ENCODE results near the gene MAPK7. TPM values are rescaled to one million over a fixed set of nuclear protein-coding genes. Genes with fewer than 3 reads are reported as not detected.

MAPK7 gene
- total and polyA plus RNA-seq, 2 of the 4 experiments (the other 2 are of a cell fraction) = 9.7 to 25.4 TPM

GRCh38 chr17:19405114-19405513 is 26.8 kb downstream of the MAPK7 start:
- Histone ChIP-seq H3K9ac (ENCODE audit: low read depth, low read length) (no peak overlapping the region), H2AFZ (replicated peaks; ENCODE audit: low read length, poor library complexity) (no peak overlapping the region), H4K8ac (ENCODE audit: low read depth in 2 of 2, low read length in 2 of 2) (no peak overlapping the region), H2BK15ac (ENCODE audit: low read depth, low read length) (no peak overlapping the region), H2AK9ac (replicated peaks; ENCODE audit: low read depth, low read length, poor library complexity) (peak overlapping the region; percentile 25), H3K18ac (ENCODE audit: low read depth, low read length) (no peak overlapping the region), H3K4me1 (ENCODE audit: control insufficient read depth, insufficient read depth, low read length) (peaks cover 8% of the 10 kb centered on the region; the same call in 1 of the 2 replicates), H4K5ac (ENCODE audit: low read depth, low read length) (no peak overlapping the region), H3K14ac (replicated peaks; ENCODE audit: low read depth, low read length) (no peak overlapping the region), H2AK5ac (ENCODE audit: low read depth, low read length) (no peak overlapping the region), H4K91ac (ENCODE audit: insufficient read depth, low read depth, low read length) (no peak overlapping the region), H2BK5ac (ENCODE audit: low read depth, low read length, poor library complexity, severe bottlenecking) (no peak overlapping the region), H3K4me2 (ENCODE audit: low read depth, low read length) (no peak overlapping the region), H3K56ac (ENCODE audit: extremely low read depth, insufficient read depth, low read length) (no peak overlapping the region), H3K27ac (ENCODE audit: insufficient read depth, low read length) (no peak overlapping the region), H3K36me3 (ENCODE audit: control insufficient read depth, insufficient read depth, low read length) (no peaks in the 10 kb centered on the region), H3K4ac (ENCODE audit: low read depth, low read length) (no peak overlapping the region), H3K79me1 (ENCODE audit: low read depth in 1 of 2, low read length in 2 of 2) (no peaks in the 10 kb centered on the region), H3K23ac (ENCODE audit: low read depth, low read length) (no peak overlapping the region), H2BK20ac (ENCODE audit: low read depth, low read length) (no peak overlapping the region), H4K20me1 (ENCODE audit: insufficient read depth, low read length) (no peaks in the 10 kb centered on the region), H3K4me3 (ENCODE audit: insufficient read depth, low read depth, low read length) (no peak overlapping the region), H3K9me3 (ENCODE audit: control insufficient read depth, insufficient read depth, low read length) (no peaks in the 10 kb centered on the region), H2BK120ac (ENCODE audit: low read depth, low read length) (no peak overlapping the region), H3K9me1 (ENCODE audit: insufficient read depth, low read length) (peaks cover 11% of the 10 kb centered on the region), H3K27me3 (ENCODE audit: control insufficient read depth, insufficient read depth, low read length) (no peaks in the 10 kb centered on the region)
- WGBS, 2 experiments (ENCODE audit: extremely low coverage in 2 of 2, insufficient read length in 1 of 2) = 90% methylated on average over 3 of the region's 5 CpGs; no CpG with 5 or more reads in 1 of the 2 experiments
- intact Hi-C loops (cut with micrococcal nuclease) = no loop called here
- DNase-seq (no peak), ATAC-seq (ENCODE audit: low read depth) (no peak)
- TF ChIP-seq CTCF (conservative IDR thresholded peaks at IDR 0.05; ENCODE audit: low read depth, low read length) = no peak
- no peak for TF ChIP-seq MAFK (IDR thresholded peaks at IDR 0.05; ENCODE audit: low read depth, low read length)
- no peak for TF ChIP-seq USF2 (IDR thresholded peaks at IDR 0.05; ENCODE audit: low read depth, low read length)
- no peak for TF ChIP-seq RFX5 (IDR thresholded peaks at IDR 0.05; ENCODE audit: low read depth, low read length)
- TF ChIP-seq BHLHE40 (IDR thresholded peaks at IDR 0.05; ENCODE audit: low read depth, low read length) = no peak
- TF ChIP-seq RCOR1 (IDR thresholded peaks at IDR 0.05; ENCODE audit: insufficient replicate concordance, low read length) = no peak
- TF ChIP-seq POLR2A (IDR thresholded peaks at IDR 0.05; ENCODE audit: low read depth, low read length) = no peak
- no peak for TF ChIP-seq SMC3 (IDR thresholded peaks at IDR 0.05; ENCODE audit: low read depth, low read length)
- no peak for TF ChIP-seq CHD1 (IDR thresholded peaks at IDR 0.05; ENCODE audit: low read depth, low read length)
- no peak for TF ChIP-seq RAD21 (IDR thresholded peaks at IDR 0.05; ENCODE audit: low read length)
- no peak for TF ChIP-seq NFE2L2 (IDR thresholded peaks at IDR 0.05; ENCODE audit: low read depth, low read length)
- no peak for TF ChIP-seq MAZ (IDR thresholded peaks at IDR 0.05; ENCODE audit: borderline replicate concordance, low read depth, low read length)
- TF ChIP-seq FOS (IDR thresholded peaks at IDR 0.05; ENCODE audit: low read depth, low read length) = no peak
- no peak for TF ChIP-seq MXI1 (IDR thresholded peaks at IDR 0.05; ENCODE audit: borderline replicate concordance, low read depth, low read length)
- POLR2A ChIA-PET (ENCODE audit: unreplicated experiment) = no interaction called here
- no TSS peak for BruUV-seq (replicated peaks)
- CTCF ChIA-PET = no interaction called here
- in situ Hi-C loops (cut with MboI; ENCODE audit: low sequenced_read_pairs) = no loop called here
- dilution Hi-C loops (cut with HindIII; ENCODE audit: low sequenced_read_pairs, unreplicated experiment) = no loop called here

Data from IMR-90 (cell line).